Suprapubic skin (tissue), 4 donors: ENCODE measurements around the gene WDR31. TPM values are rescaled to one million over a fixed set of nuclear protein-coding genes. Genes with fewer than 3 reads are reported as not detected.

Source experiments
- DNase-seq, 2 donors: peaks; one replicate each; pipeline ENCODE4 v3.0.0-alpha.2; 2019; ENCODE audit warnings: low spot score in 2 of 2
- H3K27ac ChIP-seq: fragments of 200-600 bp; sonication (generic); one replicate; pipeline ENCODE4 v1.5.1; 2019
- H3K27me3 ChIP-seq: fragments of 200-600 bp; sonication (generic); one replicate; pipeline ENCODE4 v1.5.1; 2019
- H3K36me3 ChIP-seq: fragments of 200-600 bp; sonication (generic); one replicate; pipeline ENCODE4 v1.5.1; 2019
- H3K4me1 ChIP-seq: fragments of 200-600 bp; sonication (generic); one replicate; pipeline ENCODE4 v1.5.1; 2019
- H3K4me3 ChIP-seq: fragments of 200-600 bp; sonication (generic); one replicate; pipeline ENCODE4 v1.5.1; 2019; ENCODE audit warnings: mild to moderate bottlenecking
- H3K9me3 ChIP-seq: fragments of 200-600 bp; sonication (generic); one replicate; pipeline ENCODE4 v1.5.1; 2019
- CTCF ChIP-seq, 2 donors: fragments of 200-600 bp in 1 of 2; fragments of 450-650 bp in 1 of 2; sonication (generic) in 1 of 2; IDR thresholded peaks; one replicate each; pipeline ENCODE4 v1.5.1; 2016 to 2019; ENCODE audit warnings: antibody characterized with exemption in 2 of 2, mild to moderate bottlenecking in 1 of 2, moderate library complexity in 1 of 2
- EP300 ChIP-seq: sonication (generic); formaldehyde crosslinking; IDR thresholded peaks from one replicate; pipeline ENCODE4 v1.6.1; 2017; ENCODE audit warnings: antibody characterized with exemption
- POLR2A ChIP-seq, 2 donors: fragments of 450-650 bp; IDR thresholded peaks; one replicate each; pipeline ENCODE4 v1.6.1; 2017; ENCODE audit warnings: antibody characterized with exemption in 2 of 2, mild to moderate bottlenecking in 2 of 2, moderate library complexity in 2 of 2
- POLR2AphosphoS5 ChIP-seq, 3 donors: sonication (generic); formaldehyde crosslinking; IDR thresholded peaks; one replicate each; pipeline ENCODE4 v1.6.1; 2017; ENCODE audit warnings: antibody characterized with exemption in 3 of 3
- WGBS: methylation state at CpG from one replicate; pipeline ENCODE4 v1.1.5; 2018; 5-methylcytosine and 5-hydroxymethylcytosine counted together
- total RNA-seq, 4 donors: library from RNA; depleted of rRNA; stranded (reverse); fragments of >200 nt; gene quantifications; one replicate each; pipeline ENCODE4 v1.1.0, GENCODE V29; 2016

The WDR31 gene
- total RNA-seq, 4 donors from 2014 or later = 1.2 to 3.5 (median 1.7) TPM

GRCh38 chr9:113293285-113293878 lies 46.7 kb downstream of the WDR31 start:
- Histone ChIP-seq H3K27me3 (no peaks in the 10 kb centered on the region), H3K4me3 (no peak overlapping the region), H3K4me1 (no peaks in the 10 kb centered on the region), H3K9me3 (no peaks in the 10 kb centered on the region), H3K27ac (no peak overlapping the region), H3K36me3 (peaks cover 53% of the 10 kb centered on the region)
- DNase-seq = no peak
- WGBS = 85% methylated on average over 7 of the region's 7 CpGs
- TF ChIP-seq POLR2AphosphoS5 (IDR thresholded peaks at IDR 0.05) = no peak

- H3K9me3 ChIP-seq = no peaks in the 10 kb centered on the region
- DNase-seq = no peak
- WGBS = 93% methylated on average over 6 of the region's 6 CpGs
- H3K36me3 ChIP-seq = peaks cover 85% of the 10 kb centered on the region
- no peak overlapping the region for H3K27ac ChIP-seq
- TF ChIP-seq POLR2AphosphoS5 (IDR thresholded peaks at IDR 0.05) (no peak), POLR2A (IDR thresholded peaks at IDR 0.05) (no peak), EP300 (no peak), CTCF (IDR thresholded peaks at IDR 0.05) (no peak)
- H3K4me3 ChIP-seq = no peak overlapping the region
- no peaks in the 10 kb centered on the region for H3K27me3 ChIP-seq
- H3K4me1 ChIP-seq = no peaks in the 10 kb centered on the region
Measured at GRCh38 chr9:113290052-113290607, 49.9 kb downstream of the WDR31 start.

- Histone ChIP-seq H3K27ac (no peak overlapping the region), H3K4me3 (no peak overlapping the region), H3K27me3 (no peaks in the 10 kb centered on the region), H3K9me3 (no peaks in the 10 kb centered on the region), H3K36me3 (peaks cover 96% of the 10 kb centered on the region), H3K4me1 (no peaks in the 10 kb centered on the region)
- DNase-seq = no peak
- TF ChIP-seq POLR2A (IDR thresholded peaks at IDR 0.05) = no peak
- no peak for TF ChIP-seq CTCF (IDR thresholded peaks at IDR 0.05)
- TF ChIP-seq EP300 = no peak
- no peak for TF ChIP-seq POLR2AphosphoS5 (IDR thresholded peaks at IDR 0.05)
- WGBS = 94% methylated on average over 2 of the region's 2 CpGs
Measured at GRCh38 chr9:113289091-113289490, 51.0 kb downstream of the WDR31 start.

- Histone ChIP-seq H3K9me3 (no peaks in the 10 kb centered on the region), H3K27ac (no peak overlapping the region), H3K4me3 (no peak overlapping the region), H3K27me3 (no peaks in the 10 kb centered on the region), H3K4me1 (peaks cover 10% of the 10 kb centered on the region), H3K36me3 (peaks cover 88% of the 10 kb centered on the region)
- TF ChIP-seq EP300 = no peak
- no peak for TF ChIP-seq POLR2AphosphoS5 (IDR thresholded peaks at IDR 0.05)
- no peak for TF ChIP-seq CTCF (IDR thresholded peaks at IDR 0.05)
- TF ChIP-seq POLR2A (IDR thresholded peaks at IDR 0.05) = no peak
- DNase-seq = no peak
- 97% methylated on average over 4 of the region's 4 CpGs for WGBS
Measured at GRCh38 chr9:113281356-113281755, 58.7 kb downstream of the WDR31 start.

GRCh38 chr9:113278840-113279239 lies 61.2 kb downstream of the WDR31 start:
- Histone ChIP-seq H3K4me3 (no peak overlapping the region), H3K4me1 (peaks cover 24% of the 10 kb centered on the region), H3K9me3 (no peaks in the 10 kb centered on the region), H3K36me3 (peaks cover 63% of the 10 kb centered on the region), H3K27me3 (no peaks in the 10 kb centered on the region), H3K27ac (no peak overlapping the region)
- WGBS = 80% methylated on average over 4 of the region's 4 CpGs
- TF ChIP-seq EP300 = no peak
- DNase-seq = no peak

- DNase-seq = peak; percentile 98 to 99
- WGBS = 0% methylated on average over 17 of the region's 63 CpGs
- TF ChIP-seq EP300 (peak; percentile 35), POLR2AphosphoS5 (IDR thresholded peaks at IDR 0.05) (peak; percentile 83 to 96 (median 90)), CTCF (IDR thresholded peaks at IDR 0.05) (no peak), POLR2A (IDR thresholded peaks at IDR 0.05) (peak; percentile 72 to 95)
- Histone ChIP-seq H3K27me3 (no peaks in the 10 kb centered on the region), H3K9me3 (no peaks in the 10 kb centered on the region), H3K4me1 (peaks cover 24% of the 10 kb centered on the region), H3K36me3 (peaks cover 55% of the 10 kb centered on the region), H3K4me3 (peak within 1 kb of the TSS; percentile 72), H3K27ac (peak within 1 kb of the TSS; percentile 91)
Measured at GRCh38 chr9:113275157-113276131, 64.6 kb downstream of the WDR31 start, which contains the start of the genes CDC26 and PRPF4. CDC26 (minus strand) TSS chr9:113275572; CDS start chr9:113272507, 3,065 bp downstream. PRPF4 (plus strand) TSS chr9:113275658; CDS start chr9:113275744, 86 bp downstream.
